ENCODE results near the gene ABCF2. TPM values are rescaled to one million over a fixed set of nuclear protein-coding genes. Genes with fewer than 3 reads are reported as not detected.

The ABCF2 gene
- total RNA-seq, 1 donor from 2014 or later = 63.4 TPM

DNA sequence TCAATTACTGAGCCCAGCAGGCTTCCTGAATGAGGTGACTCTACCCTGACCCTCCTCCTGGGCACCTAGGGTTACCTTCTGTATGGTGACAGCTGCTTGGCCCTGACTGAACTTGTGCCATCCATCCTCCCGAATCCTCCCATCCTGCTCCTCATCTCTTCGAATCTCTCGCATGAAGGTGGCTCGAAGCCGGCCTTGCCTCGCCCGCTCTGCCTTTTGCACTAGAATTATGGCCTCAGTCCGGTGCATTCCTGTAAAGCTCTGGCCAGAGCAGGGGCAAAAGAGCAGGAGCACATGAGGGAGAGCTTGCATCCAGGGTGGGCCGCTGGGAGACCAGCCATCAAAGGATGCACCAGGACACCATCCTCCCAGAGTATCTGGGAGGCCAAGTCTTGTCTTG is 24.2 kb downstream of the ABCF2 start:
- intact Hi-C loops (cut with micrococcal nuclease) = no loop called here
- Mint-ChIP-seq H3K36me3 (ENCODE audit: low read depth) (no peaks in the 10 kb centered on the region), H3K4me1 (ENCODE audit: low read depth) (peaks cover 17% of the 10 kb centered on the region), H3K4me3 (ENCODE audit: low read depth) (no peak overlapping the region), H3K27ac (no peak overlapping the region), H3K27me3 (ENCODE audit: low read depth) (peaks cover 13% of the 10 kb centered on the region), H3K9me3 (no peaks in the 10 kb centered on the region)
- DNase-seq (ENCODE audit: low spot score) = no peak

DNA sequence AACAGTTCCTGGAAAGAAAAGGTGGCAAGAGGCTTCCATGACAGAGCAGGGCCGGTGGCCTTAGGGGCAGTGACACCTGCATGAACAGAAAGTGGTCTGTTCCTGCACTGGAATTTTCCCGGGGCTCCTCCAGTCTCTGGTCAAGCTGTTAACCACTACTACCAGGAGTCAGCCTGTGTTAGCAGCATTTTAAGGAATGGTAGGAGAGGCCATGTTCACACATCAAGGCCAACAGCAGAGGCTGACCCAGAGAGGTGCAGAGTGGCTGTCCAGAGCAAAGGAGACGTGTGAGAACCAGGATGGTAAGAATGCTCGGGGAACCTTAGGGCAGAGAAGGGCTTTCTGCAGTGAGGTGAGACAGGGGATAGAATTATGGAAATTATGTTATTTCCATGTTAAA is 25.3 kb downstream of the ABCF2 start:
- intact Hi-C loops (cut with micrococcal nuclease) = no loop called here
- no peak overlapping the region for H3K4me3 Mint-ChIP-seq (ENCODE audit: low read depth)
- H3K9me3 Mint-ChIP-seq = no peaks in the 10 kb centered on the region
- DNase-seq (ENCODE audit: low spot score) = no peak
- no peak overlapping the region for H3K27ac Mint-ChIP-seq
- peaks cover 6% of the 10 kb centered on the region for H3K4me1 Mint-ChIP-seq (ENCODE audit: low read depth)
- H3K27me3 Mint-ChIP-seq (ENCODE audit: low read depth) = peaks cover 13% of the 10 kb centered on the region
- no peaks in the 10 kb centered on the region for H3K36me3 Mint-ChIP-seq (ENCODE audit: low read depth)

DNA sequence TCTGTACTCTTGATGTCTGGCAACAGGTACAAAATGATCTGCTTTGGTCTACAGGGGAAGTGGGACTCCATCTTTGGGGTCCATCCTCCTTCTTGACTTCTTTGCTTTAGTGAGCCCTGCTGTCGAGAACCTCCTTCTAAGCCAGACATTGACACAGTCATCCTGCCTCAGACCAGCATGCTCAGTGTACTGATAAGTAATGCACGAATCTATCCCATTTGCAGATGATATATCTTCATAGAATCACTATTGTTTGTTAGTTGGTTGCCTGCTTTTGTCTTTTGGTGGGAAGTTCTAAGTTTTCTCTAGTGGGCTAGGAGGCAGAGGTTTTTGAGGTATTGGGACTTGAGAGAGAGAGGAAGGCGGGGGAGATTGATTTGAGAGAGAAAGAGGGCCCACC is 25.7 kb downstream of the ABCF2 start:
- Mint-ChIP-seq H3K36me3 (ENCODE audit: low read depth) (no peaks in the 10 kb centered on the region), H3K4me3 (ENCODE audit: low read depth) (no peak overlapping the region)
- intact Hi-C loops (cut with micrococcal nuclease) = no loop called here

DNA sequence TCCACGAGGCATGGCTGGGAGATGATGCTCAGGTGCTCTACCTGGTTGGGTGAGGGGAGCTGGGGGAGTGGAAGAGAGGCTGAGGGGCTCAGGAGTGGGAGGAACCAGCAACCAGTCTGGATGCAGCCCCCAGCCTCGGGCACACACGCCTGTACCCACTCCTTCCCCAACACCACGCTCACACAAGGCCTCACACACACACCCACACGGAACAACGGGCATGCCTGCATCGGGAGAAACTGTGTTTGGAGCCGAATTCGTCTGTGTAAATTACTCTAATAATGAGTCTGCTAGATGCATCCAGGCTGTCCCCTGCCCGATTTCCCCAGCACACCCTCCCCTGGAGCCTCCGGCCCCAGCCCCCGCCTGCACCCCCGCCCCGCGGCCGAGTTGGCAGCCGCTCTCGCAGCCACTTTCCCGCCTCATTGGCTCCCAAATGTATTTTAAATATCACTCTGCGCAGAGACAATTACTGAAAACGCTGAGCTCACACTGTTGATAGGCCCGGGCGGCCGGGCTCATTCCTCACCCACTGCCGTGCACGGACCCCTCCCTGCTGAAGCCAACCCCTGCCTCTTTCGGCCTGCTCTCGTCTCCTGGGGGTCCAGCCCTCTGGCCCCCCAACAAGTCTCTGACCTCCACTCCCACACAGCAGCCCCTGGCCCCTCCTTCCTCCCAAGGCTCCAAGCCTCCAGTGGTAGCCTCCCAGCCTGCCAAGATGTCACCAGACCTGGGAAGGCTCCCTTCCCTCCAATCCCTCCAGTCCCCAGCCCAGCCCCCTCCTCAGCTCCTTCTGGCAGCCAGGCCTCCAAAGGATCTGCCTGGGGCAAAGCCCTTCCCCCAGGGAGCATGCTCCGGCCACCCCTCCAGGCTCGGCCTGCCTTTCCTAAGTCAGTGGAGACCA is 27.8 kb downstream of the ABCF2 start:
- intact Hi-C loops (cut with micrococcal nuclease) = no loop called here
- Mint-ChIP-seq H3K9me3 (no peaks in the 10 kb centered on the region), H3K36me3 (ENCODE audit: low read depth) (no peaks in the 10 kb centered on the region), H3K27me3 (ENCODE audit: low read depth) (peaks cover 14% of the 10 kb centered on the region), H3K4me1 (ENCODE audit: low read depth) (no peaks in the 10 kb centered on the region), H3K4me3 (ENCODE audit: low read depth) (no peak overlapping the region), H3K27ac (no peak overlapping the region)
- no peak for DNase-seq (ENCODE audit: low spot score)

More for the DNA sequence above, 25.7 kb downstream of the ABCF2 start:
- Mint-ChIP-seq H3K4me1 (ENCODE audit: low read depth) (peaks cover 3% of the 10 kb centered on the region), H3K9me3 (no peaks in the 10 kb centered on the region), H3K27me3 (ENCODE audit: low read depth) (peaks cover 13% of the 10 kb centered on the region), H3K27ac (no peak overlapping the region)
- DNase-seq (ENCODE audit: low spot score) = no peak

DNA sequence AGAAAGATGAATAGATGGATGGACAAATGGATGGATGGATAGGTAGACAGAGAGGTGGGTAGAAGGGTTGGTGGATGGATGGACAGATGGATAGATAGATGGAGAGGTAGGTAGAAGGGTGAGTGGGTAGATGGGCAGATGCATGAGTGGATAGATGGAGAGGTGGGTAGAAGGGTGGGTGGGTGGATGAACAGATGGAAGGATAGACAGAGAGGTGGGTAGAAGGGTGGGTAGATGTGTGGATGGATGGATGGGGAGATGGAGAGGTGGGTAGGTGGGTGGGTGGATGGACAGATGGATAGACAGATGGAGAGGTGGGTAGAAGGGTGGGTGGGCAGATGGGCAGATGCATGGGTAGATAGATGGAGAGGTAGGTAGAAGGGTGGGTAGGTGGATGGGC is 29.1 kb downstream of the ABCF2 start:
- H3K4me1 Mint-ChIP-seq (ENCODE audit: low read depth) = no peaks in the 10 kb centered on the region

DNA sequence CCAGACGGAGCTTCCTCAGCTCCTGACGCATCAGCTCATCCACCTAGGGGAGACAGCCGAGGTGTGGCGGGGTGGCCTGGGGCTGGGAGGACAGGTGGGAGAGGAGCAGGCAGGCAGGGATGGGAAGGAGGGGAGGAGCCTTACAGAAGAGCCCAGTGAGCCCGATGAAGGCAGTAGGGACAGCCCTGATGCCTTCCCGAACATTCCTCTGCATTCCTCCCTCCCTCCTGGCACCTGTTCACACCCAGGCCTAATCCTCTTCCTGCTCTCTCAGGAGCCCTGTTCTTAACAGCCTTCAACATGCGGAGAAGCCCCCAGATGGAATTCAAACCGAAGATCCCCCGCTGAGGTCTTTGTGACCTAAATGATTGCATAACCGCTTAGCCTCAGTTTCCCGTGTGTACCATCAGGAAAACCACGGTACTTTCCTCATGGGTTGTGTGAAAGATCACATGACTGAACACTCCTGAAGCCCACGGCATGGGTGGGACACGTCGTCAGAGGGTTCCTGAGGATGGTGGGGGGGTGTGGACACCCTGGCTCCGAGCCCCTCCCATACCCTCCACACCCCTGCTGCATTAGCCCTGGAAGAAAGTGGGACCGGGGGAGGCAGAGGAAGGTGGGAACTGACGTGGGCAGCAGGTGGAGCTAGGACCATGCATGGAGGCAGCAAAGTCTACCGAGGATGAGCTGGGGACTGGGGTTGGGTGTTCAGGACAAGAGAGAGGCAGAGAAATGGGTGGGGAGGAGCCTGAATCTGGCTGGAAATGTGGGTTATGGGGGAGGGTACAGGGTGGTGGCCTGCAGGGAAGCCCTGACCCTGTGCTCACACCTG is 31.2 kb downstream of the ABCF2 start:
- no peaks in the 10 kb centered on the region for H3K4me1 Mint-ChIP-seq (ENCODE audit: low read depth)
- no peak overlapping the region for H3K27ac Mint-ChIP-seq

More for the DNA sequence above, 29.1 kb downstream of the ABCF2 start:
- H3K27me3 Mint-ChIP-seq (ENCODE audit: low read depth) = peaks cover 14% of the 10 kb centered on the region
- intact Hi-C loops (cut with micrococcal nuclease) = no loop called here
- no peak overlapping the region for H3K4me3 Mint-ChIP-seq (ENCODE audit: low read depth)
- H3K36me3 Mint-ChIP-seq (ENCODE audit: low read depth) = no peaks in the 10 kb centered on the region
- DNase-seq (ENCODE audit: low spot score) = no peak
- no peaks in the 10 kb centered on the region for H3K9me3 Mint-ChIP-seq
- H3K27ac Mint-ChIP-seq = no peak overlapping the region

DNA sequence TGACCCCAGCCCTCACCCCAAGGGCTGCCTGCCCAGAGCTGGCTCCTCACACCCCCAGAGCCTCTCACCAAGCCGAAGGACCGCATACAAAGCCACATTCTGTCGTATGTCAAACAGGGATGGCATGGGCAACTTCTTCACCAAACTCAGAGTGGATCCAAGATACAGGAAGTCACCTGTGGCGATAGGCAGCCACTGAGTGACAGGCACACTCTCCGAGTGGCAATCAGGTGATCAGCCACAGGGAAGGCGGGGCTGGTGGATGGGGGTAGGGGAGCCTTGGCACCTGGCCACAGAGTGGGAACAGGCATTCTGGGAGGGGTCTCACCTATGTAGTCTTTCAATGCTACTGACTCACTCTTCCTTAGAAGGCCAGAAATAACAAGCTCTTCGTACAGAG is 32.8 kb downstream of the ABCF2 start:
- H3K27me3 Mint-ChIP-seq (ENCODE audit: low read depth) = peaks cover 11% of the 10 kb centered on the region
- intact Hi-C loops (cut with micrococcal nuclease) = no loop called here
- no peaks in the 10 kb centered on the region for H3K4me1 Mint-ChIP-seq (ENCODE audit: low read depth)

More for the DNA sequence above, 31.2 kb downstream of the ABCF2 start:
- intact Hi-C loops (cut with micrococcal nuclease) = no loop called here
- no peak for DNase-seq (ENCODE audit: low spot score)
- peaks cover 5% of the 10 kb centered on the region for H3K27me3 Mint-ChIP-seq (ENCODE audit: low read depth)
- no peaks in the 10 kb centered on the region for H3K36me3 Mint-ChIP-seq (ENCODE audit: low read depth)
- no peaks in the 10 kb centered on the region for H3K9me3 Mint-ChIP-seq
- H3K4me3 Mint-ChIP-seq (ENCODE audit: low read depth) = no peak overlapping the region

DNA sequence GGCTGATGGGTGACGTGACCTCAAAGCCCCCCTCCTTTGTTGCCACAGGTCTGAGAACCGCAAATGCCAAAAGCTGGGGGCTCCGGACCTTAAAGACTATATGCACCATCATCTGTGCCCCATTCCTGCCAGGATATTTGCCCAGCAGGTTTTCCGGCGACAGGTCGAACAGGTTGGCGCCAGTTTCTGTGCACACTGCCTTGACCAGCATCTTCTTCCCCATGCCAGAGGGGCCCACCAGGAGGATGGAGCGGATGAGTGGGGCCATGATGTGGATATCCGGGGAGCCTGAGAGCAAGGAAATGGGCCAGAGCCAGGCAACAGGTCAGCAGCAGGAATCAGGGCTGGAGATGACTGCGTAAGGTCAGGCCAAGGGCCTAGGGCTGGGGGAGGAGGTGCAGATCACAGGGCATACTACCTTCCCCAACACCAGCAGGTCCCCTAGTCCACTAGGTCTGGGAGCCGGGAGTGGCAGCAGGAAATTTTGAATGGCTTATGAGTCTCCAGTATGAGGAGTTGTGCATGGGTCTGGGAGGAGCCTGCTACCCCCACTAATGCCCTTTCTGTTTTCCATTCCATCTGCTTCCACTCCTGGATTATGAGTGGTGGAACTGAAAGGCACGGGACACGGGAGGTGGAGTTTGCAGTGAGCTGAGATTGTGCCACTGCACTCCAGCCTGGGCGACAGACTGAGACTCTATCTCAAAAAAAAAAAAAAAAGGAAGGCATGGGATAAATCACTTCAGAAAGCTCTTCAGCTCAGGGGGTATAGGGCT is 33.6 kb downstream of the ABCF2 start:
- Mint-ChIP-seq H3K36me3 (ENCODE audit: low read depth) (no peaks in the 10 kb centered on the region), H3K4me3 (ENCODE audit: low read depth) (no peak overlapping the region), H3K4me1 (ENCODE audit: low read depth) (no peaks in the 10 kb centered on the region), H3K27me3 (ENCODE audit: low read depth) (peaks cover 13% of the 10 kb centered on the region), H3K9me3 (no peaks in the 10 kb centered on the region), H3K27ac (no peak overlapping the region)
- intact Hi-C loops (cut with micrococcal nuclease) = no loop called here
- no peak for DNase-seq (ENCODE audit: low spot score)

More for the DNA sequence above, 32.8 kb downstream of the ABCF2 start:
- H3K36me3 Mint-ChIP-seq (ENCODE audit: low read depth) = no peaks in the 10 kb centered on the region
- H3K4me3 Mint-ChIP-seq (ENCODE audit: low read depth) = no peak overlapping the region
- no peak for DNase-seq (ENCODE audit: low spot score)
- H3K27ac Mint-ChIP-seq = no peak overlapping the region
- no peaks in the 10 kb centered on the region for H3K9me3 Mint-ChIP-seq

DNA sequence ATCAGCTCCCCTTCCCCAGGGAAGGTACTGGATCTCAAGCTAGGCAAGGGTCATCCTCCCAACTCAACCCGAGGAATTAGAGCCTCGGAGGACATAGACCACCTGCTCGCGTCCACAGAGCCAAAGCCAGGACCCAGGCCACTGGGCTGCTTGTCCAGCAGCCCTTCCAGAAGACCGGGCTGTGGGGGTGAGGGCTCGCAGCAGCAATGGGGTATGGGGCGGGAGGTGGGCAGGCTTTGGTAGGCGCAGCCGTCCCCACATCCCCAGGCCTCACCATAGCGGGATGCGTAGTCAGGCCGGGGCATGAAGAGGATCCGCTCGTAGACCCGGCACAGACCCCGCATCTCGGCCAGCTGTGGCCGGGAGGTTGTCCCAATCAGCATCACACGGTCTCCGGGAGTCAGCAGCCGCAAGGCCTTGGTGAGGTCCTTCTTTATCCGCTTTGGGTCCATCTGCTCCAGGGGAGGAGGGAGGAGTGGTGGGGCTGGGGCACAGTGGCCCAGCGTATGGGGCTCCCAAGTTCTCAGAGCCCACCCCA is 34.9 kb downstream of the ABCF2 start:
- H3K36me3 Mint-ChIP-seq (ENCODE audit: low read depth) = no peaks in the 10 kb centered on the region
- no peak for DNase-seq (ENCODE audit: low spot score)
- no peaks in the 10 kb centered on the region for H3K9me3 Mint-ChIP-seq
- H3K27me3 Mint-ChIP-seq (ENCODE audit: low read depth) = peaks cover 15% of the 10 kb centered on the region
- H3K27ac Mint-ChIP-seq = no peak overlapping the region
- intact Hi-C loops (cut with micrococcal nuclease) = no loop called here
- H3K4me1 Mint-ChIP-seq (ENCODE audit: low read depth) = no peaks in the 10 kb centered on the region
- H3K4me3 Mint-ChIP-seq (ENCODE audit: low read depth) = no peak overlapping the region

DNA sequence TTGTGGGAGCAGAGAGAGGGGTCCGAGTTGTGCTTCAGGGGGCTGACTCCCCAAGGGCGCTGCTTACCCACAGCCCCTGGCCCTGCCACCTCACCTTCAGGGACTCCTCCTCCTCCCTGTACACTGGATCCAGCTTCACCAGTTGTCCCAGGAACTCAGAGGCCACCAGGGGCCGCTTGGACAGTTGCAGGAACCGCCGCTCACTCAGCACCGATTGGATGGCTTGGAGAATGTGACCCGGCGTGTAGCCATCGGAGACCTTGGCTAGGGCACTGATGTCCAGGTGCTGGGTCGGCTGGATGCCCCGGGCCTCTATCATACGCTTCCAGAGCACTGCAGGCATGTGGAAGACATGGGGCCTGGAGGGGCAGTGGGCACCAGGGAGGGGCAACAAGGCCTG is 35.5 kb downstream of the ABCF2 start:
- no peak for DNase-seq (ENCODE audit: low spot score)
- no peaks in the 10 kb centered on the region for H3K9me3 Mint-ChIP-seq
- no peaks in the 10 kb centered on the region for H3K36me3 Mint-ChIP-seq (ENCODE audit: low read depth)
- no peak overlapping the region for H3K27ac Mint-ChIP-seq
- H3K27me3 Mint-ChIP-seq (ENCODE audit: low read depth) = peaks cover 15% of the 10 kb centered on the region
- H3K4me3 Mint-ChIP-seq (ENCODE audit: low read depth) = no peak overlapping the region
- intact Hi-C loops (cut with micrococcal nuclease) = no loop called here
- no peaks in the 10 kb centered on the region for H3K4me1 Mint-ChIP-seq (ENCODE audit: low read depth)

DNA sequence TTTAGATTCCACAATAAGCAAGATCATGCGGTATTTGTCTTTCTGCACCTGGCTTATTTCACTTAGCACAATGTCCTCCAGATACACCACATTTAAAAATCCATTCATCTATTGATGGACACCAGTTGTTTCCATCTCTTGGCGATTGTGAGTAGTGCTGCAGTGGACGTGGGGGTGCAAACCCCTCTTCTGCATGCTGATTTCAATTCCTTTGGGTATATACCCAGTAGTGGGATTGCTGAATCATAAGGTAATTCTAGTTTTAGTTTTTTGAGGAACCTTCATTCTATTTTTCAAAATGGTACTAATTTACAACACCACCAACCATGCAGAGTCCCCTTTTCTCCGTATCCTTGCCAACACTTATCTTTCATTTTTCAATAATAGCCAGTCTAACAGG is 38.0 kb downstream of the ABCF2 start:
- H3K4me3 Mint-ChIP-seq (ENCODE audit: low read depth) = no peak overlapping the region
- intact Hi-C loops (cut with micrococcal nuclease) = no loop called here
- no peaks in the 10 kb centered on the region for H3K9me3 Mint-ChIP-seq
- H3K4me1 Mint-ChIP-seq (ENCODE audit: low read depth) = no peaks in the 10 kb centered on the region
- peaks cover 10% of the 10 kb centered on the region for H3K27me3 Mint-ChIP-seq (ENCODE audit: low read depth)
- no peaks in the 10 kb centered on the region for H3K36me3 Mint-ChIP-seq (ENCODE audit: low read depth)
- DNase-seq (ENCODE audit: low spot score) = no peak
- no peak overlapping the region for H3K27ac Mint-ChIP-seq

DNA sequence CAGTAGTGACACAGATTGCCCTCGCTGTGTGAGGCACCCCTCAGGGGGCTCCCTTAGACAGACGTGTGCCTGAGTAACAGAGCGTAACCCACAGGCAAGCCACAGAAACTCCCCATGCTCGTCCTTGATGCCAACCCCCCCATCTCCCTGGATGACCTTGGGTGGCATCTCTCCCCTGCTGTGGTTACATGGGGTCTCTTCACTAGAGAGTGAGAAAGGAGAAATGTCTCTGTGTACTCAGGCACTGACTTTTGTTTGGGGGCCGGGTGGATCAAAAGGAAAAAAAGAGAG is 38.8 kb downstream of the ABCF2 start:
- Mint-ChIP-seq H3K4me1 (ENCODE audit: low read depth) (no peaks in the 10 kb centered on the region), H3K27me3 (ENCODE audit: low read depth) (peaks cover 10% of the 10 kb centered on the region), H3K4me3 (ENCODE audit: low read depth) (no peak overlapping the region), H3K36me3 (ENCODE audit: low read depth) (no peaks in the 10 kb centered on the region), H3K9me3 (no peaks in the 10 kb centered on the region), H3K27ac (no peak overlapping the region)
- intact Hi-C loops (cut with micrococcal nuclease) = no loop called here
- DNase-seq (ENCODE audit: low spot score) = no peak

All from activated T-helper 2 cell treated with anti-CD3 and anti-CD28 coated beads, Interferon-gamma antibody, Interleukin-2, Interleukin-4, amounts not matched to agents 10 μg/mL and 5 μg/mL and 100 μg/mL, durations not matched to agents 14 hours and 24 hours and 36 hours (primary cell).